ENCODE measurements around the gene HCFC1R1.

The HCFC1R1 gene

GRCh38 chr16:2973605-2974318 lies 50.0 kb downstream of the HCFC1R1 start:
- no peak for DNase-seq

- no peak for DNase-seq
Measured at GRCh38 chr16:2973093-2973492, 50.6 kb downstream of the HCFC1R1 start.
